CD1c-positive myeloid dendritic cell (primary cell): ENCODE measurements around the gene EMILIN3.

Experiments
- DNase-seq: peaks from one replicate; pipeline ENCODE4 v3.0.0-alpha.2; 2016; ENCODE audit errors: extremely low spot score

EMILIN3 gene

DNA sequence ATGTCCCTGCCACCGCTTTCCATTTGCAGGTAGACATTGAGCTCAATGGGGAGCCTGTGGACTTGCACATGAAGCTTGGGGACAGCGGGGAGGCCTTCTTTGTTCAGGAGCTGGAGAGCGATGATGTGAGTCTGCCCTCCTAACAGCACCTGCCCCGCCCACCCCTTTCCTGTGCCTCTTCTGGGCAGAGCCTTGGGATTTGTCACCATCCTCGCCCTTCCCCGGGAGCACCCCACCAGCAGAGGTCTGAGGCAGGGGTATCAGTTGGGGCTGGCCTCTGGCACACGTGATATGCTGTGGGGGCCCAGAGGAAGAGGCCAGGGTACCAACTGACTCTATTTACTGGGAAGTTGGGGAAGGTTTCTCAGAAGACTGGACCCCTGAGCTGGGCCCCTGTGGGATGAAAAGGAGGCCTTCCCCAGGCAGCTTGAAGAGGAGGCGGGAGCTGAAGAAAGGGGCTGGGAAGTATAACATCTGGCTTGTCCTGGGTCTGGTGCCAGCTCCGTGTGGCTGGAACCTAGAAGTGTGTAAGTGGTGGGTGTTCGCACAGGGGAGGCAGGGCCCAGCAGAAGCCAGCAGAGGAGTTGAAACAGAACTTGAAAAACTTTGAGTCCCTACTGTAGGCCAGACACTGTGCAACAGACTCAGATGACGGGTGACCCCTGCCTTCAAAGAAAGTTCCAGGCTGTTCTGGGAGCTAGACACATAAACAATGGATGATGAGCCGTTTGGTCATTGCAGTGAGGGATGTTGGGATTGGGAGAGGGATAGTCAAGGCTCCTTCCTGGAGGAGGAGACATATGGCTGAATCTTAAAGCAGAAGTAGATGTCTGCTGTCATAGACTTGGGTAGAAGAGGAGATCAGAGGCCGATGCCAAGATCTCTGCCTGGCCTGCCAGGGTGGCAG, 18.8 kb downstream of the EMILIN3 start:
- no peak for DNase-seq

DNA sequence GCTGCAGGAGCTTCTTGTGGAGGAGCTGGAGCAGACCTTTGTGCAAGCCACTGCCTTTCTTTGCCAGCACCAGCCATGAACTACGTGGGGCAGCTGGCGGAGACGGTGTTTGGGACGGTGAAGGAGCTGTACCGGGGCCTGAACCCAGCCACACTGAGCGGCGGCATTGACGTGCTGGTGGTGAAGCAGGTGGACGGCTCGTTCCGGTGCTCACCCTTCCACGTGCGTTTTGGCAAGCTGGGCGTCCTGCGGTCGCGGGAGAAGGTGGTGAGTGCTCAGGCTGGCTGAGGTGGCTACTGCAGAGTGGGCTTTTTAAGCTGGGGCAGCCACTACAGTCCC, 20.9 kb downstream of the EMILIN3 start:
- no peak for DNase-seq

GRCh38 chr20:41344938-41345728, 21.5 kb downstream of the EMILIN3 start:
- no peak for DNase-seq

DNA sequence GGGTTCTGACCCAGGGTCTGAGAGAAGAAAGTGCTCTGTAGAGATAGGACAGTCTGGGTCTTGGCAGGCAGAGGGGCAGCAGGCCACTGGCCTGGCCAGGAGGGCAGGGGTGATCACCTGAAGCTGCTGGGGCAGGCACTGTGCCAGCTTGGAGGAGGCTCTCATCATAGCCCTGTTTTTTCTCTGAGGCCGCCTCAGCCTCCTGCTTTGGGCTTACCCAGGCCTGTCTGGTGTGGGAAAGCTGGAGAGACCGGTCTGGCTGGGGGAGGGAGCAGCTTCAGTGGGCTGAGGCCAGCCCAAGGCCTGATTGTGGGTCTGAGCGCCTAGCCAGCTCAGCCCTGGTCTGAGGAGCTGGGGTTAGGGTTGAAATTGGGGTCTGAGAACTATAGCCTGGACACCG, 22.1 kb downstream of the EMILIN3 start:
- DNase-seq: no peak

DNA sequence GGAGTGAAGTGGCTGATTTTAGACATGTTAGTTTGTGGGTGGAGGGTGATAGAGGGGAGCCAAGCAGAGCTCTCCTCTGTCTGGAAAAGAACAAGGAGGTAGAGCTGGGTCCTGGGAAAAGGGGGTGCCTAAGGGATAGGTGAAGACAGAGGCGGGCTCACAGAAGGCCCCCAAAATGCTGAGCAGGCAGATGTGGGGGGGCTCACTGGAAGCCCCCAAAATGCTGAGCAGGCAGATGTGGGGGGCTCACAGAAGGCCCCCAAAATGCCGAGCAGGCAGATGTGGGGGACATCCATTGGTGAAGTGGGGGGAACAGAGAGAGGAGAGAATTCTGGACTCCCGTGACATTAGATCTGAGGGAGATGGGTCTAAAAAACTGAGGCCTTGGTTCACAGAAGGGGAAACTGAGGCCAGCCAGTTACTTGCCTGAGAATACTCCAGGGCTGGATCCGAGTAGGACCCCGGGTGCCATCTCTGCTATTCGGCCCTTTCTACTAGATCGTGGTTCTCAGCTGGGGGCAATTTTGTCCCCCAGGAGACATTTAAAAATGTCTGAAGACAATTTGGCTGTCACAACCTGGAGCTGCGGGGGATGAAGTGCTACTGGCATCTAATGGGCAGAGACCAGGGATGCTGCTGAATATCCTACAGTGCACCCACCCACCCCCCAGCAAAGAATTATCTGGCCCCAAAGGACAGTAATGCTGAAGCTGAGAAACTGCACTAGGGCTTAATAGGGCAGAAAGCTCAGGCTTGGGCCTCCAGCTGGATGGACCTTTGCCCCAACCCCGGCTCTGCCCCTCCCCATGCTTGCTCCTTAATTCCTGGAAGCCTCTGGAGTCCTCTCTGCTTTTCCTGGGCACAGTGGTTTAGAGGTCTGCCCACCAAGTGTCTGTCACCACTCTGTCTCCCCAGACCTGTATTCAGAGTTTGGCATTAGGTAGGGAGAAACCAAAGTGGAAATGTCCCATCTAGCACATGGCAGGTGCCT, 23.8 kb downstream of the EMILIN3 start:
- DNase-seq: no peak

DNA sequence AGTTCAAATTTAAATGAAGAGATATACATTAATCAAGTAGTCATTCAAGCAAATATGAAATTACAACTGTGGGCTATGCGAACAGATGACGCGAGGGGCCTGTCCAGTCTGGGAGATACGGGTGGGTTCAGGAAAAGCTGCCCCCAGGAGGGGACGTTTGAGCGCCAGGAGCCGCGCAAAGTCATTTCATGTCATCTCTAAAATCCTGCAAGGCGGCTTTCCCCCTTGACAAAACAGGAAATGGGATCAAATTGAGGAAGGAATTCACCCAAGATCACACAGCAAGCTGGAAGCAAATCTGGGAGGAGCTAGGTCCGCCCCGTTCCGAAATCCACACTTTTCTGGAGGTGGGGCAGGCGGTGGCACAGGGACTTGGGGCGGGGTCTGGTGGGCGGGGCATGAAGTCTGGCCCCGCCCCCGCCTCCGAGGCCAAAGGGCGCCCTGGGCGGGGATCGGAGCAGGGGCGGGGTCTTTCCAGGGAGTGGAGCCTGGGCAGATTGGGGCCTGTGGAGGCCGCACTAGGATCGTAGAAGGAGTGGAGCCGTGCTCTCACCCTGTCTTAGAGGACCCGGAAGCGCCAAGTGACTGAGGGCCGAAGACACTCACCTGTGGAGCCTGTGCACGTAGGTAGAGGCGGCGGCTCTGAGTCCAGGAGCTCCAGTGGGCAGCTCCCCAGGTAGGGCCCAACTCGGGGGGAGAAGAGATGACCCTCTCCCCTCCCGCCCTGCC, 26.1 kb downstream of the EMILIN3 start, which contains the start of gene LPIN3:
Gene LPIN3, plus strand, starts transcription at position 495 of the 729 bp plus-strand sequence. CDS start 4,983 bp downstream, outside the sequence.
- DNase-seq: peak; percentile 91

DNA sequence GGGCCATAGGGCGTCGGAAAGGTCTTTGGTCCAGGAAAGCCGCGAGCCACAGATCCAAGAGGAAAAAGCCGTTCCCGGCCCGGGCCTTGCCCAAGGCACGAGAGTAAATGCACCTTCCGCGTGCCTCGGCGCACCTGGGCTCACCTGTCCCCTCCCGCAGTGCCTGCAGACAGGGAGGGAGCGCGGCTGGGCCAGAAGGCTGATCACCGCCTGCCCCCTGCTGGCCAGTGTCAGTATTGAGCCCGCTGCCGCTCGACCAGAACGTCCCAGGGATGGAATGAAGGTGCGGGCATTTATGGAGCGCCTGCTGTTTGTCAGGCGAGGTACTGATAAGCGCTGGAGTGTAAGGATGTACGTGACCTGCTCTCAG, 26.7 kb downstream of the EMILIN3 start:
- DNase-seq: peak; percentile 79

GRCh38 chr20:41336711-41337492, 29.7 kb downstream of the EMILIN3 start:
- no peak for DNase-seq

- no peak for DNase-seq
These were observed 31.0 kb downstream of the EMILIN3 start for GRCh38 chr20:41335591-41335990.

- DNase-seq: no peak
These were observed 31.9 kb downstream of the EMILIN3 start for GRCh38 chr20:41334443-41335421.

- no peak for DNase-seq
These were observed 32.6 kb downstream of the EMILIN3 start for GRCh38 chr20:41334036-41334435.

GRCh38 chr20:41331731-41332130, 34.9 kb downstream of the EMILIN3 start:
- no peak for DNase-seq

GRCh38 chr20:41330941-41331340, 35.7 kb downstream of the EMILIN3 start:
- DNase-seq: no peak

DNA sequence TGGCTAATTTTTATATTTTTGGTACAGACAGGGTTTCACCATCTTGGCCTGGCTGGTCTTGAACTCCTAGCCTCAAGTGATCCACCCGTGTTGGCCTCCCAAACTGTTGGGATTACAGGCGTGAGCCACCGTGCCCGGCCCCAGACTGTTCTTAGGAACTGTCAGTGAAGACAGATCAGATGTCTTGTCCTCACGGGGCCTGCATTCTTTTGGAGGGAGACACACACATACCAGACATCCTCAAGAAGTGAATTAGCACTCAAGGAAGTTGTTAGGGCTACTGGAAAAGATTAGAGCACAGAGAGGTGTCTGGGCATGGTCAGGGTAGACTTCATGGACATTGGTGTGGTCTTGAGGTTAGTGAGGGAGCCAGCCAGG, 36.3 kb downstream of the EMILIN3 start:
- no peak for DNase-seq

- peak; percentile 32 for DNase-seq
These were observed 36.9 kb downstream of the EMILIN3 start for GRCh38 chr20:41329435-41330342.

GRCh38 chr20:41327178-41327577, 39.4 kb downstream of the EMILIN3 start:
- no peak for DNase-seq

GRCh38 chr20:41320976-41321375, 45.6 kb downstream of the EMILIN3 start:
- DNase-seq: peak; percentile 50

- DNase-seq: no peak
These were observed 46.2 kb downstream of the EMILIN3 start for GRCh38 chr20:41320441-41320840.
